HG02938 (cell line): ENCODE results near the gene EMILIN1.
A peak's percentile ranks its signal among the peaks of the same experiment; 100 is the strongest.

ENCODE experiments used
- ATAC-seq: cut with Tn5 transposase; IDR thresholded peaks from one replicate; pipeline ENCODE4 v1.9.1; 2021; ENCODE audit warnings: mild to moderate bottlenecking, moderate library complexity; ENCODE audit not compliant: unreplicated experiment

The EMILIN1 gene

DNA sequence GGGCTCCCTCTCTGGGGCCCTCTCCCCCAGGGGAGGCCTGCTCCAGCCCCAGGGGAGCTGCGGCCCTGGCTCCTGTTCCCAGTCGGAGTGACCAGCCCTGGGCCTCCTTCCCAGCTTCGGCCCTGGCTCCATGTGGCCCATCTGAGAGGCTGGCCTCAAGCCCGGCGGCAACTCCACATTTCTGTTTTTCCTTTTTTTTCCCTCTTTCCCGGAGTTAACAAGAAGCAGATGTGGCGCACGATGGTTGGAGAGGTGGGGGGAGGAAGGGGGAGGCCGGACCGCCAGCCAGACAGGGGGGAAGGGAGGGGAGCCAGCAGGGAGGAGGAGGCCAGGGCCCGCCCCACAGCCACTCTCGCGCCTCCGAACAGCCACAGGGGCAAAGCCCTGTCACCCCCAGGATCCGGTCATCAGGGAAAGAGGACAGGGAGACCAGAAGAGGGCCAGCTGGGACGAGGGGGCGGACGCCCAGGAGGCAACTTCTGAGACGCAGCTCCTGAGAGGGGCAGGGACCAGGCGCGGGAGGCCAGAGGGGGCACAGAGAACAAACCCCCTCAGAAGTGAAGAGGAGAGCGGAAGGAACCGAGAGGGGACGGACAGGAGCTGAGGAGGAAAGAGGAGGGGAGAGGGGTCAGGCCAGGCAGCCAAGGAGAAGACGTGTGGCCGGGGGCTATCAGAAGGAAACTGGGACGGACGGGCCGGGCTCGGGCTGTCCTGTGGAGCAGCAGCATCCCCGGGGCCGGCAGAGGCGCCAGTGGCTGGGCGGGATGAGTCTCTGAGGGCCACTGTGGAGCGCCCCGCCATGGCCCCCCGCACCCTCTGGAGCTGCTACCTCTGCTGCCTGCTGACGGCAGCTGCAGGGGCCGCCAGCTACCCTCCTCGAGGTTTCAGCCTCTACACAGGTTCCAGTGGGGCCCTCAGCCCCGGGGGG, at the start of gene EMILIN1:
Gene EMILIN1, plus strand, starts transcription at position 349 of the 928 bp plus-strand sequence. Its CDS starts 451 bp downstream, at position 800.
- ATAC-seq: no peak

DNA sequence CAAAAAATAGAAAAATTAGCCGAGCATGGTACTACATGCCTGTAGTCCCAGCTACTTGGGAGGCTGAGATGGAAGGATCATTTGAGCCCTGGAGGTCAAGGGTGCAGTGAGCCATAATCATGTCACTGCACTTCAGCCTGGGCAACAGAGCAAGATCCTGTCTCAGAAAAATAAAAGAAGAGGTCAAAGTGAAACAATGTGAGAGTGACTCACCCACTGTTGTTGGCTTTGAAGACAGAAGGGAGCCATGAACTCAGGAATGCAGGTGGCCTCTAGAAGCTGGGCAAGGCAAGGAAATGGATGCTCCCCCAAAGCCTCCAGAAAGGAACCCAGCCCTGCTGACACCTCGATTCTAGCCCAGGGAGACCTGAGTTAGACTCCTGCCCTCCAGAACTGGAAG, 49.4 kb upstream of the EMILIN1 start:
- ATAC-seq: no peak

DNA sequence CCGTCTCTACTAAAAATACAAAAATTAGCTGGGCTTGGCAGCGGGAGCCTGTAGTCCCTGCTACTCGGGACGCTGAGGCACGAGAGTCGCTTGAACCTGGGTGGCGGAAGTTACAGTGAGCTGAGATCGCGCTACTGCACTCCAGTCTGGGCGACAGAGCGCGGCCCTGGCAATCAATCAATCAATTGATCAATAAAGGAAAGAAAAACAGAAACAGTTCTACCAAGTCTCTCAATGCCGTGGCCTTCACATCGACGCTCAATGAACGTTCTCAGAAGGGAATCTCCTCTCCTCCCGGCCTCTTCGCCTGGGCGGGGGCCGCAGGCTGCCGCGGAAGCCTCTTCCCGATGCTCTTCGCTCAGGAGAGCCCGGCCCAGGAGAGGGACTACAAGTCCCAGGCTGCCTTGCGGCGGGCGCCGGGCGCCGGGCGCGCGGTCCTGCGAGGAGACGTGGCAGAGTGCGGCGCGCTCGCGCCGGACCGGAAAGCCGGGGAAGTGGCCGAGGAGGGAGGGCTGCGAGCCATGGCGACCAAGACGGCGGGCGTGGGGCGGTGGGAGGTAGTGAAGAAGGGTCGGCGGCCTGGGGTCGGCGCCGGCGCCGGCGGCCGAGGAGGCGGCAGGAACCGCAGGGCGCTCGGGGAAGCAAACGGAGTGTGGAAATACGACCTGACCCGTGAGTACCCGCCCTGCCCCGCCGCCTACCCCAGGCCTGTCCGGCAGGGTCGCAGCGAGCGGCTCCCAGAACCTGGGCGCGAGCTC, 45.7 kb upstream of the EMILIN1 start, which contains the start of gene TMEM214:
Gene TMEM214, plus strand, starts transcription at position 471 of the 758 bp plus-strand sequence. Its CDS starts 51 bp downstream, at position 522.
- peak; percentile 83 for ATAC-seq

DNA sequence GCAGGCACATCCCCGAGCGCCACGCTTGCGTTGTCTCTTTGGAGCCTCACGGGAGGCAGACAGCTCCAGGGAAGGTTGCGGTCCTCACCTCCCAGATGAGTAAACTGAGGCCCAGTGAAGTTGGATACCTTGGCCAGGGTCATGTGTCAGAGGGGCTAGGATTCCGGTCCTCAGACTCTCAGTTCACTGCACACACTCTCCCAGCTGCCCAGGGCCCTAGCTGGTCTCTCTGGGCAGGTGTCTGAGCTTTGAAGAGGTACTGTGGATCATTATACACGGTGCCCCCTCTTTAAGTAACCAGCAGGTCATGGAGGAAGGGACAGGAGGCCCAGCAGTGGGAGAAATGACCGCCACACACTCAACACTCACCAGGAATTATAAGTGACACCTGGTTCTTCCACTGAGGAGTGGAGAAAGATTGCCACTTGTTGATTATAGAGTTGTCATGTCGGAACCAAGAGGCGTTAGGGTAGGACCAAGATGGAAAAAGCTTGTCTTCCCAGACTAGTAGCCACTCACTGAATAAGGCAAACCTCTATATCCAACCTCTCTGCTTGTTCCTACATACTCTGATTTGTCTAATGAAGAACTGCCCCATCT, 45.1 kb upstream of the EMILIN1 start:
- ATAC-seq: no peak

DNA sequence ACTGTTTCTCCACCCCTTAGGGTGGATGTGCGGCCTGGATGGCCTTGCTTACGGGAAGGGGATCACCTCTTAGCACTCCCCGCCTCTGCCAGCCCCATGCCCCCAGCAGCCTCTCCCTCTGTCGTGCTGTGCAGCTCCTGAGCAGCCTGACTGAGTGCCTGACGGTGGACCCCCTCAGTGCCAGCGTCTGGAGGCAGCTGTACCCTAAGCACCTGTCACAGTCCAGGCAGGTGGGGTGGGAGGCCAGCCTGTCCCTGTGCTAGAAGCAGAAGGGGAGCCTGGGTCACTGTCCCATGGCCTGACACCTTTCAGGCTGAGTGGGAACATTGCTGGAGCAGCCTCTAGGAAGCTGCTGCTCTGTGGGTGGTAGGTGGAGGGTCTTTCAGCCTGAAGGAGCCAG, 40.4 kb upstream of the EMILIN1 start:
- ATAC-seq: no peak

DNA sequence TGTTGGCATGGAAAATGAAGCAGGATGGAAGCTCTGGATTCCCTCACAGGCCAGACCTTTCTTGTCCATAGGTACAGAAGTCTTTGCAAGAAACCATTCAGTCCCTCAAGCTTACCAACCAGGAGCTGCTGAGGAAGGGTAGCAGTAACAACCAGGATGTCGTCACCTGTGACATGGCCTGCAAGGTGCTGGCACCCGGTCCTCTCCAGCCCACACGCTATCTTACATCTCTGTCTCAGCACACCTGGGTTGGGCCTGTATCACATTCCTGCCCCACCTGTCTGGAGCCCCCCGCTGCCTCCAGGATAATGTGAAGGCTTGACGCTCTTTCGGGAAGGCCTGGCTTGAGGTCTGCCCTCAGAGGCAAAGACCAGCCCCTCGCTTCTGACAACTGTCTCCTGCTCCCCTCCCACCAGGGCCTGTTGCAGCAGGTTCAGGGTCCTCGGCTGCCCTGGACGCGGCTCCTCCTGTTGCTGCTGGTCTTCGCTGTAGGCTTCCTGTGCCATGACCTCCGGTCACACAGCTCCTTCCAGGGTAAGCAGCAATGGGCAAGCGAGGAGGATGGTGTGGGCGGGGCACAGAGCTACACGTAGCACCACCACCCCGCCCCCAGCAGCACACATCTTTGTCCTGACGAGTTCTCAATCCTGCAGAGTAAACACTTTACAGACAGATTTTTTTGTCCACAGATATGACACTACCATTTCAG, 39.6 kb upstream of the EMILIN1 start:
- ATAC-seq: no peak

DNA sequence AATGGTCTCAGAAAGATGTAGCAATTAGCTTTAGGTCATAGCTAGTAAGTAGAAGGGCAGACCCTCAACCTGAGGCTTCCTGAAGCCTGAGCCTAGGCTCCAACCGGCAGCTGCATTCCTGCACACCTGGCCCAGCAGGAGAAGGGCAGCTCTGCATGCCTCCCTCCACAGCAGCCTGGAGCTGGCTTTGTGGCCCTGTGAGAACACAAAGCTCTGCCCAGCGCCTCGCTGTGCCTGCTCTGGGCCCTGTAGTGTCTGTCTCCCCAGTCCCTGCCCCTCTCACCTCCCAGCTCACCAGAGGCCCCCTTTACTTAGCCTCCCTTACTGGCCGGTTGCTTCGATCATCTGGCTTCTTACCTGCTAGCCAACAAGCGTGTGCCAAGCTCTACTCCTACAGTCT, 39.0 kb upstream of the EMILIN1 start:
- ATAC-seq: no peak

DNA sequence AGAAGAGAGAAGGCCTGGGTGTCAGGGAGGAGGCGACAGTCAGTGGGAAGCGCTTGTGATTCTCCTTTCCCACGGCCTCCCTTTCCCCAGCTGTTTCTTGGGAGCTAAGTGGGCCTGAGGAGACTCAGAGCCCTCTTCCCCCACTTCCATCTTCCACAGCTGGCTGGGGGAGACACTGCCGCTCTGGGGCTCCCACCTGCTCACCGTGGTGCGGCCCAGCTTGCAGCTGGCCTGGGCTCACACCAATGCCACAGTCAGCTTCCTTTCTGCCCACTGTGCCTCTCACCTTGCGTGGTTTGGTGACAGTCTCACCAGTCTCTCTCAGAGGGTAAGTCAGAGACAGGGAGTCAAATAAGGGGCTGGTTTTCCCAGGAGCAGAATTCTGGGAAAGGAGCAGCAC, 38.5 kb upstream of the EMILIN1 start:
- ATAC-seq: no peak

DNA sequence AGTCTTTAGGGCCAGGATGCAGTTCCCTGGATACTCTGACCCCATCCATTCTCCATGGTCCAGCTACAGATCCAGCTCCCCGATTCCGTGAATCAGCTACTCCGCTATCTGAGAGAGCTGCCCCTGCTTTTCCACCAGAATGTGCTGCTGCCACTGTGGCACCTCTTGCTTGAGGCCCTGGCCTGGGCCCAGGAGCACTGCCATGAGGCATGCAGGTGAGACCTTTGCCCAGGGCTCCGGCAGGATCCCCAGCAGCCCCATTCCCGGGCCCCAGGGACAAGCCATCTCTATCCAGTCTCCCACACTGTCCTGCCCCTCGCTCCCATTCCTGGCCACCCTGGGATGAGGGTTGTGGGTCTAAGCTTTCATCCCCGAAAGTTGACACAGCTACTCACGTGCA, 38.1 kb upstream of the EMILIN1 start:
- no peak for ATAC-seq

DNA sequence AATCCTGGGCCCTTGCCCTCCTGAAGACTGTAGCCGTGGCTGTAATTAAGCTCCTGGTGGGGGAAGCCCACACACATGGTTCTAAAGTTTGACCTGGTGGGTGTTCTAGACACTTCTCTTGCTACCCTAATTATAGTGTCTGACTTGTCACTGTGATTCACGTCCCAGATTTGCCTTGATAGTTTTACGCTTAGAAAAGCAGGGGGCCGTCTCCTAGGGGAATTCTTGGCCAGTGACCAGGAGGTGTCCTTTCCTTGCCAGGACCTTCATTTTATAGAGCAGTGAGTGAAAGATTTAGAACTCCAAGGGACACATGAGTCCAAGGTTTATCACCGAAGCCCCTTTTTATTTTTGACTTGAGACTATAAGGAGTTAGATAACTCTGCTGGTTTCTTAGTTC, 36.7 kb upstream of the EMILIN1 start:
- no peak for ATAC-seq

DNA sequence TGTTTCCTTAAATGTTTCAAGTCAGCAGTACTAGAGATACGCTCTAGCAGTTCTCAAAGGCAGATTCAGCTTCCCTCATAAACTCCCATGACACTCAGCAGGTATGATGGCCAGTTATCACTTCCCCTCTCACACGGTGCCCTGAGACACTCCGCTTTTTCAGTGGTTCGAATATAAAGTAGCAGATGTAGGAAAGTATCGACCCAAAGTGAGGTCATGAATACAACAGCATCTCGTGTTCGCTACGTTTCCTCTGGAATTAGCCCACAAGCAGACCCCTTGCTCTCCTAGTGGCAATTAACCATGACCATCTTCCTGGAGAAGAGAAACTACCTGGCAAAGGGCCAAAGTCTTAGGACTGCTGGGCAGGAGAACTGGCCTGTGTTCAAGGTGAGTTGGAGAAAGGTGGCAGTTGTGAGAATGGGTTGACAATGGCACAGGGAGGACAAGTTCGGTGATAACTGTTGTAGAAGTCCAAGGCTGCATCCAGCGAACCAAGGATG, 36.2 kb upstream of the EMILIN1 start:
- peak; percentile 43 for ATAC-seq

DNA sequence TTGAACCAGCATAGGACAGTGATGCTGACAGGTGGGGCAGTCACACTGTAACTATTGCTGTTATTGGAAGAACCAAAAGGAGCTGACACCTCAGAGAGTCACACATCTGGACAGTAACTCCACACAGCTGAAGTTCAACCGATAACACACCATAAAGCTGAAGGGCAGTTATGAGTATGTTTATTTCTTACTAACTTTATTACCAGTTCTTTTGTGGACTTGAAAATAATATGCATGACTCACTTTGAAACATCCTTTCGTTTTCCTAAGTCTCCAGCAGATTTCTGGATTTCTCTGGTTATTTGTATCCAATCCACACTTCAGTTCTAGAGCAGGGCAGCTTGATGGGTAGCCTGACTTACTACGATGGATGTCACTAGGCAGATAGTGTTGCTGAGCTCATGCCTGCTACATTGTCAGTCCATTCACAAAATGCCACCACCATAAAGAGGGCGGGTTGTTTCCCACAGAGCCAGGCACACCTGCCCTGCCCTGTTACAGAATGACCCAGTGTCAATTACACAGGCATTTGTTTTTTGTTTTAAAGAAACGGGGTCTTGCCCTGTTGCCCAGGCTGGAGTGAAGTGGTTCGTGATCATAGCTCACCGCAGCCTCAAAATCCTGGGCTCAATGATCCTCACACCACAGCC, 35.3 kb upstream of the EMILIN1 start:
- ATAC-seq: no peak

DNA sequence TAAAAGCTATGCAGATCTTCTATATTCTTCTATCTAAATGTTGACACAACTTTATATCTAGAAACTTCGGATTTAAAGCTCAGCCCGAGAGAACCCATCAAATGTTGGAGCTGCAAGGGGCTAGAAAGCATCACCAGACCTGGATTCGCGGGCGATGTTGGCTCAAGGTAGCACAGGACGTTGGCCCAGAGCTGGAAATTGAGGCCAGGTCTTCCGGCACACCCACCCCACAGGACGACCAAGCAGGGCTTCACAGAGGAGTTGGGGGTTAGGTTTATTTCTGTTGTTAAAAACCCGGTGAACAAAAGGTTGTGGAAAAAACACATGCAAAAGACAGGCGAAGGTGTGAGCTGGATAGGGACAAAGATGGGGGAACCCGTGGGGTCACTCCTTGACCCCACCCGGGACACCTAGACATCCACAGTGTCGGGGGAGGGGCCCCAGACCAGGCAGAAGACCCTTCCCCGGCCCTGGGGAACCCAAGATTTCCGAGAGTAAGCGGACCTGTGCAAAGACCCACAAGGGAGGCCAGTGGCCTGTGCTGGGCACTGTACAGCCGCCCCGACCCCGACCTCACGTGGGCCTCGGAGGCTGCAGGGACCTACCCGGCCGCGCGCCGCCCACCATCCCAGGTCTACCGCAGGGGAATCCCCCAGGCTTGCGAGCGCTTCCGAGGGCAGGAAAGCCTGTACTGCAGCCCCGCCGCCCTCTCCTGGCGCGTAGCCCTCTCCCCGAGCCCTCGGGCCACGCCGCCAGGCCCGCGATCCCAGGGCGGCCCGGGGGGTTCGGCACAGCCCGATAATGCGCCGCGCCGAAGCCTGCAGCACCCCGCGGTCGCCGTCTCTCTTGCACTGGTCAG, 28.8 kb upstream of the EMILIN1 start:
- peak; percentile 14 for ATAC-seq

DNA sequence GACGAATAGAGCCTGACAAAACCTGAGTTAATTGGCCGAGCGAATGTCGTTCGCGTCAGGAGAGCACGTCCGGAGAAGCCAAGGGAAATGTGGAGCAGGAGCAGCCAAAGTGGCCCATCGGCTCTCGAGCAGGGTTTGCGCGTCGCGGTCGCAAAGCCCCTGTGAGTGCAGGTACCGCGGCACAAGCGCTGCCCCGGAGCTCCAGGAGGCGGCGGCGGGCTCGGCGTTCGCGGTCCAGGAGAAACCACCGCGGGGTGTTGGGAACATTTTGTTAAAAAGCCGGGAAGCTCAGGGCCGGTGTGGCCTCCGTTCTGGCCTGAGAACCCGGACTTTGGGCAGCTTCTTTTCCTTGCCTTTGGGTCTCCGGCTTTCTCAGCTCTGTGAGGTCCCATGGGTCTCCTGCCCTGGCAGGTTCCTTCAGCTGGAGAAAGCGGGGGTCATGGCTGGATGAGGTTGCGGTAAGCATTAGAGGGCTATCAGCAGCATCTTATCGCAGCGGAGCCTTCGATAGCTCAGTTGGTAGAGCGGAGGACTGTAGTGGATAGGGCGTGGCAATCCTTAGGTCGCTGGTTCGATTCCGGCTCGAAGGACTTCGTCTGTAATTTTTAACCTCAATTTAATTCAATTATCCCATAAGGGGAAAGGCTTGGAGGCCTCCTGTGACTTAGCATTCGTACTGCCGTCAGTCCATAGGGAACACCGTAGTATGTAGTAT, 28.0 kb upstream of the EMILIN1 start:
- peak; percentile 51 for ATAC-seq

DNA sequence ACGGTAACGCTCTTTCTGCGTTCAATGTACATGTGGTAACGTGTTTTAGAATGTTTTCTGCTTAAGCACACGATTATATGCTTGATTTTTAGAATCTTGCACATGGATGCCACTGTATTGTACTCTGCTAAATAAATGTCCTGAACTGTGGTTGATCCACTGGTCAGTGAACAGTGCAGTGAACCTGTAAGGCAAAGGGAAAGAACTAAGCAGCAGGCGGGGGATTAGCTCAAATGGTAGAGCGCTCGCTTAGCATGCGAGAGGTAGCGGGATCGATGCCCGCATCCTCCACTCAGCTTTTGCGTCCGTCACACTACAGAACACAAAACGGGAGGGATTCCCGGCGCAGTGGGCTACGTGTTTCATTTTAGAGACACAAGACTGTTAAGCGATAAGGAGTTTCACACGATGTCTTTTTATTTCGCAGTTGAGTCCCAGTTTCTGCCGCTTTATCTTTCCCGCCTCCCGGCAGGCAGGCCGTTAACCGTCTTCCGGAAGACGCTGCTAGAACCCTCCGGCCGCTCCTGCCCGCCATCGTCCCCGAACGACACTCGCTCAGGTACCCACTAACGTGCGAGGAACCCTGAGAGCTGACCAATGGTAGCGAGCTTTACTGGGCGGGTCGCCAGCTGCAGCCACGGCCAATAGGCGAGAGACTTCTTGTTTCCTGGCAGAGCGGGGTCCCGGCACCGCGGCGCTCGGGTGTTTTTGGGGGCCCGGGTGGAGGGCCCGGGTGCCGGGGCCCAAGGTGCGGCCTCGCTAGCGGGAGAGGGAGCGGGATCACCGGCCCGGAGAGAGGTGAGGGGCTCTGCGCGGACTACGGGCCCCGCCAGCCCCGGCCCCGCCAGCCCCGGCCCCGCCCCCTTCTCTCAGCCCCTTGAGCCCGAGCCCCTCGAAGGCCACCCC, 27.2 kb upstream of the EMILIN1 start, which contains the start of gene AGBL5:
Gene AGBL5, plus strand, starts transcription at position 673 of the 906 bp plus-strand sequence. CDS start 1,291 bp downstream, outside the sequence.
- ATAC-seq: peak; percentile 70

DNA sequence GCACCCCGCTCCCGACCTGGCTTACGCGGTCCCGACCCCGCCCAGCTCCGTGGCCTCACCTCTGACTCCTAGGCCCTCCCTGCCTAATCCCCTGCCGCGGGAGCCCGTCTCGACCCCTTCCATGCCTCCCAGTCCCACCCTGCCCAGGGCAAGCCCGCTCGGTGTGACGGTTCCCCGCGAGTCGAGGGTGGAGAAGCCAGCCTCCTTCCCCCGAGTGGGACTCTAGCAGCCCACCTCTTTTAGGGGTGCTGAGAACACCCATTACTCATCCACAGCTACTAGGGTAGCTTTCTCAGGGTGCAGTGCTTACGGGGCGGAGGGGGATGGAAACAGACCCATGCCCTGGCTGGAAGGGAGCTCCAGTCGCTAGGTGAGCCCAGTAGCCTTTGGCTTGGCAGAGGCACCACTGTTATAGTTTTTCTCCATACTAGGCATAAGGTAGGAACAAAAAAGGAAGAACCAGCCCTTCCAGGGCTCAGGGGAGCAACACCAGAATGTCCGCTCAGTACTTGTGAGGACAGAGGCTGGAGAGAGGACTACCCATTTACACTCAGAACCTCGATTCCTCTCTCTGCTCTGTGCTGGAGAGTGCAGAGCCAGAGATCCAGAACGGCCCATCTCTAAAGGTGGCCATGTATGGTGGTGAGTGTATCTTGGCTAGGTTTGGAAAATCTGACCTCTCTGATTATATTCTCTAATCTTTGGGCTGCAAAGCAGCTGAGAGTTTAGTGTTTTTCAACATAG, 26.3 kb upstream of the EMILIN1 start:
- ATAC-seq: no peak

DNA sequence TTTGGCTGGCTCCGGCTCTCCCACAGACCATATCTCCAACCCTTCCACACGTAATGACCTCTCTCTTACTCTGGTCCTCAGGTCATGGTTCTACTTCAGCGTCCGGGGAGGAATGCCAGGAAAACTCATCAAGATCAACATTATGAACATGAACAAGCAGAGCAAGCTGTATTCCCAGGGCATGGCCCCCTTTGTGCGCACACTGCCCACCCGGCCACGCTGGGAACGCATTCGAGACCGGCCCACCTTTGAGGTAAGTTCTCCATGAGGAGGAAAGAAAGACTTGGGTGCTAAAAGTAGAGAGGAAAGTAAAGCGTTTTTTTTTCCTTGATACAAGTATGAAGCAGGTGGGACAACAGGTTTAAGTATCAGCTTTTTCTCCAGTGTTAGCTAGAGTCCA, 25.1 kb upstream of the EMILIN1 start:
- ATAC-seq: no peak
